GM19455 (cell line): ENCODE measurements around the gene XCL2.
"Not testable (repeated sequence)": the region's sequence is repeated elsewhere in the genome, so short reads cannot be mapped to it uniquely, and the experiment has no call there.

ENCODE experiments used
- ATAC-seq: cut with Tn5 transposase; IDR thresholded peaks from one replicate; pipeline ENCODE4 v1.9.1; 2021; ENCODE audit not compliant: unreplicated experiment

XCL2 gene

DNA sequence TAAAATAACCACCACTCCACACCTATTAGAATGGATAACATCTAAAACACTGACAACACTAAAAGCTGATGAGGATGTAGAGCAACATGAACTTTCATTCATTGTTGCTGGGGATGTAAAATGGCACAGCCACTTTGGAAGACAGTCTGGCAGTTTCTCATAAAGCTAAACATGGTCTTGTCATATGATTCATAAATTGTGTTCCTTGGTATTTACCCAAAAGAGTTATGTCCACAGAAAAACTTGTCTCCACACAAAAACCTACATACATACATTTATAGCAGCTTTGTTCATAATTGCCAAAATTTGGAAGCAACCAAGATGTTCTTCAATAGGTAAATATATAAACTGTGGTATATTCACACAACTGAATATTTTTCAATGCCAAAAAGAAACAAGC lies 16.6 kb upstream of the XCL2 start:
- ATAC-seq, result no peak

DNA sequence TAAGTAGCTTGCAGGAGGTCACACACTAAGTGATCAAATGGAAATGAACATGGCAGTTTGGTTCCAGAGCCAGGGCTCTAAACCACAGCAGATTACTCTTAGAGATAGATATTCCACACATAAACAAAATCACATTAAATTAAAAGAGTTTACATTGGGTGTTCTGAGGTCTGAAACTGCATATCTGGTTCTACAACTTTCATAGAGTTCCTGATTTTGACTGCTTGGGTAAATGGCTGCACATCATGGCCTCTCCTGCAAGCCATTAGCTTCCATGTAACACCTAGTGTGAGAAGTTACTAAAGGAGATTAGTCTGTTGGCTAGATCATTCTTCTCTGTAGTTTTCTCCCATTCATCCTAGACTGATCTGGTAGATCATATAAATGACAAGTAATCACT lies 12.8 kb upstream of the XCL2 start:
- no peak for ATAC-seq

DNA sequence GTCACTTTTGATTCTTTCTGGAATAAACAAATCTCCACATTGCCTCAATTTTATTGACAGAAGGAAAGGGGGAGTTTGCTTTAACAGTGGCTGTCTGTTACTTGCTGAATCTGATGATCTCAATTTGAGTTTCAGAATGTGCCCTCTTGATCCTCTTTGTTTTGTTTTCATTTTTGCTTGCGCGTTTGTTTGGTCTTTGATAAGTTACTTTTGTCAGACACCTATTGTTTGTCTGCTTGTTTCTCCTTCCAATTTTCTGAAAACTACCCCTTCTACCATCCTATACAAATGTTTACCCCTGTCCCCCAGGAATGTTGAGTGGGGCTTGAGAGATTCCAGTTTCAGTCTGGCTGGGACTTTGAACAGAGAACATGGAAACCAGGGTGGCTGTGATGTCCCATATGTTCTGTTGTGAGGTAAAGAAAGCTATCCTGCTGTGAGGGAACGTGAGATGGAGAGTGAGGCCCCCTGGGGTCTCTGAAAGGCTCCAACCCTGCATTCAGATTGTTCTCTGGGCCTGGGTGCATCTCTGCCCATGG lies 11.8 kb upstream of the XCL2 start:
- ATAC-seq, result no peak

DNA sequence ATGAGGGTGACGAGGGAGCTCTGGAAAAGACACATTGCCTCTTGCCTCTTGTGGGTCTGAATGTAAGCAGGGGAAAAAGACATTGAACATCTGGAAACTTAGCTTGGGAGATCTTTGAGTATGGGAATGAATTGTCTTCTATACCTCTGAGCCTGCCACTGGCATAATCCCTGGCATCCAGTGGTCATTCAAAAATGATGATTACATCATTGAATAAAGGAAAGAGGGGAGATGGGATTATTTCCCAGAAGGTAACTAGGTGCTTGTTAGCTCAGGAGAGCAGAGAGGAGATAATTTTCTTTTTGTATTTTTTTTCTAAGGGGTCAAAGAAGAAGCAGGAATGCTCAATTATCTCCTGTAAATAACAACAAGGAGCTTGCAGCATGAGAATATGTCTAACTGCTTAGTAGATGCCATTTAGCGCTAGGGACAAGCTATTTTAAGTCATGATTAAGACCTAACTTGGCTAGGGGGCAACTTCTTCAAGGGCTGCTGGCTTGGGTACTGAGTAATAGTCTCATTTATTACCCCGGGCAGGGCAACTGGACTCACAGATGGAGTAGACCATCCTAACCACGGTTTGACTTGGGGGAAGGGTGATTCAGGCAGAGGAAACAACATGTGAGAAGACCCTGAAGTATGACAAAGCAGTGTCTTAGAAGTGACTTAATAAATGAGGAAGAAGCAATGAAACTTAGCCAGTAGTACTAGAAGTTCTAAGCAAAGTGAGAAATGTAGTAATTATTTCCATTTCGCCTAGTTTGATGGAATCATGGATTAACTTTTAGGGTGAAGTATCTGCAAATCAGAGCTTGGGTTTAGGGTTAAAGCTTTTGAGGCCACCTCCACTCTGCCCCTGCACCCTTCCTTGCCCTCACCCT lies 11.0 kb upstream of the XCL2 start:
- no peak for ATAC-seq

DNA sequence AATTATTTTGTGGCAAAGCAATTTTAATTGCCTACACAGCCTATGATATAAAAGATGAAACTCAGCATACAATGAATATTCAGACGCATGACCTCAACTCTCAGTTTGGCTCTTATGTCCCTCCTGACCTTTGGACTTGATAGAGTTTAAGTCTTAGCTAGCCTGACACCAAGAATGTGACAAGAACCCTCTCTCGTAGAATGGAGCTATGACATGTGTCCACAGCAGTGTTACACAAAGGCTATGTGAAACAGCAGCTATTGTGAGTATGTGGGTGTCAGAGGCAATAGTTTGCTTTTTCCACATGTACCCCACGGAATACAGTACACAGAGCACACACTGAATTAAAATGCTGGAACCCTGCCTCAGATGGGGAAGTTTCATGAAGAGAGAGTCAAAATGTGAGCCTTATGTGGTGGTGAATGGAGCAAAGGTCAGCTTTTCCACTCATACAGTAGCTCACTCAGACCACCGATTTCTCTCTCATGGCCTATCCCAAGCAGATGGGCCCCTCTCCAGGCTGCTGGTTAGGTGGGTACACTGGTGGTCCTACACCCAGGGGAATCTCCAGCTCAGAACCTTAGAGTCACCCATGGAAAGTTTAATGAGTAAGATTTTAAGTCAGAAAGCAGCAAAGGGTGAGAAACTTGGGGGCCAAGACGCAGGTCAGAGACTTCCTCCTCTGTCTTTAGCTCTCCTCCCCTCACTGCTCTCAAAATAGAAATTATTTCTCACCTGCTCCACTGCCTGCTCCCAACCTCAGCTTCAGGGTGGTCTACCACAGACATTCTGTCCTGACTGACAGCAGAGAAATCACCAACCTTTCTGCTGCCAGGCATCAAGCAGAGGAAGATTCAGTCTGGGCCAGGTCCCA lies 10.1 kb upstream of the XCL2 start:
- ATAC-seq, result no peak

DNA sequence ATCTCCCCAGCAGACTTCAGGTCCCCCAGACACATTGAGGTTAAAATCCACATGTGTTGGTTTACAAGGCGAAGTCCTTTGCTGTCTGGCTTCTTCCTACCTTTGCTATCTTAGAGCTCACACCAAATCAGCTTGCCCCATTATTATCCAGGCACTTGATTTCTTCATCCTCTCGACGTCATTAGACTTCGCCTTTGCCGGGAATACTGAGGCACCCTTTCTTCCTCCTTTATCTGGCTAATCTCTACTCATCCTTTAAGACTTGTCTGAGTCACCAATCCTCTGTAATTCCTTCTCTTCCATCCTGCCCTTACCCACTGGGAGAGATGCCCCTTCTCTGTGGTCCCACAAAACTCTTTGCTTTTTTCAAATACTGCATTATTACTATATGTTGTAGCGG lies 9.2 kb upstream of the XCL2 start:
- no peak for ATAC-seq

DNA sequence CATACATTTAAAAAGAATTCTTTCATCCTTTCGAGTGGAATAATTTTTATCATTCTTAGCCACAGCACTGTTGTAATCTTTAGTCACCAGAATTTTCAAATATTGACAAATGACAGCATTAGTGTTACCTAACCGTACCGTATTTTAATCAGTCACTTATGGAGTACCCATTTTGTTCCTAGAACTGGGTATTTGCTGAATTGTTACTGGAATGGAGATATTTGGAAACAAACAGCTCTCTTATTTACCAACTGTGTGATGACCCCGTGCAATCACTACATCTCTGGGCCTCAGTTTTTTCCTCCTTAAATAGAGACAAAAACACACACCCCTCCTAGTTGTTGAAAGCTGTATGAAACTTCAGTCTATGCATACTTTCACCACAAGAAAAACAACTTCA lies 7.9 kb upstream of the XCL2 start:
- no peak for ATAC-seq

DNA sequence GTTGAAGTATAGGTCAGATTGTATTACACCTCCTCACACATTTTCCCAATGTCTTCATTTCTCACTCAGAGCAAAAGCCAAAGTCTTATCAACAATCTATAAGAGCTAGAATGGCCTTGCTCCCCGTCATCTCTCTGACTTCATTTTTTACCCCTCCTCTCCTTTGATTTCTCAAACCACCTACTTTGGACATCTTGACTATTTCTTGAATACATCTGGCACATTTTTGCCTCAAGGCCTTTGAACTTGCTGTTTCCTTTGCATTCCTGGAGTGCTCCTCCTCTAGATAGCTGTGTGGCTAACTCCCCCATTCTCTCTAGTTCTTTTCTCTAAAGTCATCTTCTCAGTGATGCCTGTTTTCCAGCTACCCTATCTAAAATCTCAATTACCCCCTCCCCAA lies 7.2 kb upstream of the XCL2 start:
- ATAC-seq, result no peak

DNA sequence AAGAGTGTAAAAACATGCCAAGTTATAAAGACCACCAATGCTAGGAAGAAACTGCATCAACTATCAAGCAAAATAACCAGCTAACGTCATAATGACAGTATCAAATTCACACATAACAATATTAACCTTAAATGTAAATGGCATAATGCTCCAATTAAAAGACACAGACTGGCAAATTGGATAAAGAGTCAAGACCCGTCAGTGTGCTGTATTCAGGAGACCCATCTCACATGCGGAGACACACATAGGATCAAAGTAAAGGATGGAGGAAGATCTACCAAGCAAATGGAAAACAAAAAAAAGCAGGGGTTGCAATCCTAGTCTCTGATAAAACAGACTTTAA lies 2.7 kb upstream of the XCL2 start:
- not testable (repeated sequence) for ATAC-seq

DNA sequence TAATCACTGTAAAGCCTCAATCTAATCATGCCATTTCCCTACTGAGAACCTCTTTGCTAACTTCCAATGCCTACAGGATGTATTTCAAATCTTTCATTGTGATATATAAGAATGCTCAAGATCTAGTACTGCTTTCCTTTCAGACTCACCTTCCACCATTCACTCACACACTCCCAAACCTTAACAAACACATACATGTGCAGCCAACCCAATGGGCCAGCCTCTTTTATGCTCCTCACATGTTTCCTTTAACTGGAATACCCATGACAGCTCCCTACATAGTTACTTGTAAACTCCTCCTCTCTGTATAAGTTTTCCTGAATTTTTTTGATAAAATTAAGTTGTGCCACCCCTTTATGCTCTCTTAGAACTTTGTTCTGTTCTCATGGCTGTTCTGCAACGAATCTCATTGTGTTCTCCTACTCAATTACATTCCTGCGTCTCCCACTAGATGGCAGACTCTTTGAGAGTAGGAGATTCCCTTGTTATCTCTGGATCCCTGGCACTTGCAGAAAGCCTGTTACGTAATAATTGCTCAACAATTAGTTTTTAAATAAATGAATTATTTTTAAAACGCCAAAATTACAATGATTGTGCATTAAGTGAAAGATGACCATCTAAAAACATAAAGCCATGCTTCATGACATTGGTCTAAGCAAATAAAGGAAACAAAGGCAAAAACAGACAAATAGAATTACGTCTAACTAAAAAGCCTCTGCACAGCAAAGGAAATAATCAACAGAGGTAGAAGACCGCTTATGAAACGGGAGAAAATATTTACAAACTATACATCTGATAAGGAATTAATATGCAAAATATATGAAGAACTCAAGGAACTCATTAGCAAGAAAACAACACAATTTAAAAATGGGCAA lies 2.1 kb upstream of the XCL2 start:
- not testable (repeated sequence) for ATAC-seq

DNA sequence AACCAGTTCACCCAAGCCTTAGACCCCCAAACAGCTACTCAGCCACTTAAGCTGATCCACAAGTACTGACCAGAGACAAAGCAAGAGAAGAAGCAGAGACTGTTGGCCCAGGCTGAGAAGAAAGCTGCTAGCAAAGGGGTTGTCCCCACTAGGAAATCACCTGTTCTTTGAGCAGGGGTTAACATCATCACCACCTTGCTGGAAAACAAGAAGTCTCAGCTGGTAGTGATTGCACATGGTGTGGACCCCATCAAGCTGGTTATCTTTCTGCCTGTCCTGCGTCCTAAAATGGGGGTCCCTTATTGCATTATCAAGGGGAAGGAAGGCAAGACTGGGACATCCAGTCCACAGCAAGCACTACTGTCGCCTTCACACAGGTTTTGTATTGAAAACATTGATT lies 819 bp downstream of the XCL2 start:
- ATAC-seq, result not testable (repeated sequence)

DNA sequence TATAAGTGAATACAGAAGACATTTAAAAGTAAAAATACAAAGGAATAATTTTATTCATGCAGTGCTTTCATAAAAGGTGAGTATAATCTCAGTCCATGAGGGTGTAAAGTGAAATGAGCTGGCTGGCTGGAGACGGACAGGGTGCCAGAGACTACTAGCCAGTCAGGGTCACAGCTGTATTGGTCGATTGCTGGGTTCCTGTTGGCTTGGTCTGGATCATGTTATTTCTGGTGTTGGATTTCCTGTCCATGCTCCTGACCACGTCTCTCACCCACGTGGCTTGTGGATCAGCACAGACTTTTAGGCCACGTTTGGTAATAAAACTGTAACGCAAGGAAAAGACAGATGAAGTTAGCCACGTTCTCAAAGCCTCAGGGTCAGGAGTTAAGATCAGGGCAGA lies 3.0 kb downstream of the XCL2 start:
- ATAC-seq, result not testable (repeated sequence)

DNA sequence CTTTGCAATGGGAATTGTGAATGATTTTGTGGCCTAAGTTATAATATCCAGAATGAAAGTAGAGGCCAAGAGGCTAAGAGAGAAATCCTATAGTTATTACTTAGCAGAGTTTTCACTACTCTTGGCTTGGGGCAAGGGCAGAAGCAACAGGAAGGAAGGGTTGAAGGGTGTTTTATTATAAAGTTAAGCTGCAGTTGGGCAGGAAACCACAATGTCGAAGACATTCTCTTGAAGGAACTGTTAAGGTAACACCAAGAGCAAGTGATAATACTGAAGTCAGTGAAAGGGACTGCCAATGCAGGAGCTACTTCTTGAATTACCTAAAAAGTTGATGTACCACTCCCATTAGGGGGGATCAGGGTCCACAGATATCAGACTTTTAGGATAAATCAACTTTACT lies 8.3 kb downstream of the XCL2 start:
- ATAC-seq, result no peak

DNA sequence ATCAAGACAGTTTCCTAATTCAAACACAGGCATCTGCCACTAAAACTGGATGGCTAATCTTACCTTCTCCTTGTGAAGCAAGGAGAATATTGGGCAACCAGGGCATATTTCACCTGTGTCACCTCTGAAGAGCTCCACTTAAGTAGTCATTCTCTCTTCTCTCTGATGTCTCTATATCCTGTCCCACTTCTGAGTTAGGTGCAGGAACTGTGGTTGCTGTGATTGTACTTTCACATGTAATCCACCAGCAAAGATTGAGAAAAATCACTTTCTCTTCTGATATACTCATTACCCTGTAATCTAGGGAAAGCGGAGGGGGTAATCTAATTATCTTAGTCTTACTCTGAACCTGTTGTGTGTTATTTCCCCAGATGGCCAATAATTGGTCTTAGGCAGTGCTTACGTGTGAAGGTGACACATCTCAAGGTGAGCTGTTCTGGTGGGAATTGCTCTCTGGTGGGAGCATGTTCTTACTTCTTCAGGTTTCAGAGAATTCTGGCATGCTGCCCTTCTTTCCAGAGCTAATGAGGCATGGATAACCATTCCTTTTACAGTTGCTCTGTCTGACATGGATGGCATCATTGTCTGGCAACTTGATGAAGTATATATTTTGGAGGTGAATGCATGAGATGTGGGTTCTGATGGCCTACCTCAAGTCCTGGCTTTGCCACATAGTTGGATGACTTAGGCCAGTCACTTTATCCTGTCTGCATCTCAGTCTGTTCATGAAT lies 12.0 kb downstream of the XCL2 start:
- no peak for ATAC-seq

DNA sequence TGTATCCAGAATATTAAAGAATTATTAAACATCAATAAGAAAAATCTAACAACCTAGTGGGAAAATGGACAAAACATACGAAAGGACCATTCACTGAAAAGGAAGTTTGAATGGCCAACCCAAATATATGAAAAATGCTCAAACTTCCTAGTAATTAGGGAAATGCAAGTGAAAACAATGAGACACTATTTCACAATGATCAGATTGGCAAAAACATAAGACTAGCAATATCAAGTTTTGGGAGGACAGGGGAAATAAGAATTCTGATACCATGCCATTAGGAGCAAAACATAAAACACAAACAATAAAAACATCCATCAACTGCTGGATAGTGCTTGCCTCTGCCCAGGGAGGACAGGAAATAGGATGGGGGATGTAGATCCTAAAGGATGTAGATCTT lies 14.3 kb downstream of the XCL2 start:
- ATAC-seq, result no peak

DNA sequence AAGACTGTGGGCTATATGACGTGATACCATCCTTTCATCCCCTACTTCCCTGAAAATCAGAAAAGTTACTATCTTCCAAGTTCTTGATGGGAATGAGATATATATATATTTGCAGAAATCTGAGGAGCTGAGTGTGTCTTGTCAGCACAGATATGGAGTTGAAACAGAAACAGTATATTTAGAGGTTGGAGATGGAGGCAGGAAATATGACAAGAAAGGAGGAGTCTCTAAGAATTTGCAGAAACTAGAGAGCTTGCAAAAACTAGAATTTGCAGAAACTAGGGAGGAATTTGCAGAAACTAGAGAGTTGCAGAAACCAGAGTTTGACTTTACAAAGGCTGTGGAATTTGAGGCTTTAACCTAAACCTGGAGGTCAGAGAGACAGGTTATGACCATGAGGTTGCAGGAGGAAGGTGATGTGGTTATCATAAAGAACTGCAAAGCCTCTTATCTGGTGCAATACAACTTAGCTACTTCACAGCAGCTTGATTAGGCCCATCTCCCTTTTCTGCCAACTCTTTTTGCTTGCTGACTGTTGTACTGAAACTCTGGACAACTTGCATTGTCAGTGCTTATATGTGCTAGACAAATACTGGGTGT lies 22.3 kb downstream of the XCL2 start:
- no peak for ATAC-seq

DNA sequence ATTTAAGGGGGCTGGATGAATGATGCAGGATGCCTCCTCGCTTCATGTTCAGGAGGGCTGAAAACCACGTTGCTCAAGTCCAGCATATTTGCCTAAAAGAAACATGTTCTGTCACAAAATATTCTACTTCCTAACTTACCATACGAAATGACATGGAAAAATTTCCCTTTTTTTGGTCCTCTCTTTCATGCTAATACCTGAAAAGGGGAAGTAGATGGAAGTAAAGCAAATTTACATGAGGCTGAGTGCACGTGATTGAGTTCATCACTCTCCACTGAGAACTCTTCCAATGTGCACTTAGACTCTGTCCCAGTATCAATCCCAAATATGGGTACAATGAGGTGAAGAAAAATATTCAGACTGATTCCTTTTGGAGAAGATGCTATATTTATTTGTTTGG lies 23.0 kb downstream of the XCL2 start:
- ATAC-seq, result no peak

DNA sequence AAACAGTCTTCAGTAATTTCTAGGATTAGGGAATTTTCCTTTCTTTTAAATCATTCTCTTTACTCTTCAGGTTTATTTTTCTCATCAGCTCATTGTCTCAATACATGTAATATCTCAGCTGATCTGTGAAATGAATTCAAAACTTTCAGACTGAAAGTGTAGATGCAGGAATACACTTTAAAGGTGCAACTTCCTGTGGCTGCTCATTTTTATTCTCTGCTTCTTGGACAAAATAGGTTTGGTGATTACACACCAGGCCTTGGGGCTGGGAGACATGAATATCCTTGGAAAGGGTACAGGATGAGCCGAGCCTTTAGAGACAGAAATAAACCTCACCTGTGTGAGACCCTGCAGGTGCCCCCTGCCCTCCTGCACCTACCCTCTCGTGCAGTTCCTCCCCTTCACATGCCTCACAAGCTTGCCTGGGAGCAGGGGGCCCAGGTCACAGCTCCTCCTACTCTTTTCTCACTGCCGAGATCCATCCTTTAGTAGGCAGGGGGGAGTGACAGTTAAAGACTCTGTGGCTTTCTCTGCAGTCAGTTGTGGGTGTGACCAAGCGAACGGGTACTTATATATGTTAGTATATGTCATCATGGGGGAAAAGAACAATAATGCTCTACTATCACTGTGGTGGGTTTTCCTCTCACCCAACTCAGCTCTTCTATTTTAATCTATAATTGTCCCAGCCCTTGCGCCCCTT lies 23.6 kb downstream of the XCL2 start:
- no peak for ATAC-seq

DNA sequence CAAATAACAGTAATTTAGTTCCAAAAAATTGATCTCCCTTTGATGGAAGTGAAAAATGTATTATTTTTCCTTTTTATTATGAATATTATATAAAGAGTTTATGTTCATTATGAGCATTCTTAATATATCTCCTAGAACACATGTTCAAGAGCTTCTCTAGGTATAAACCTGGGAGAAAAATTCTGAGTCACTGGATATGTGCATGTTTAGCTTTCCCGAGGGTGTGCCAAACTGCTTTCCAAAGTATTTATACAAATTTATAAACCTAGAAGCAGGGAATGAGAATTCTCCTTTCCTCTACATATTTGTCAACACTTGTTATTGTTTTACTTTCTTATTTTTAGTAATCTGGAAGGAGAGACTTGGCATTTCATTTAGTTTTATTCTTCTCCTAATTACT lies 25.0 kb downstream of the XCL2 start:
- no peak for ATAC-seq
